Measurements from ENCODE around the gene PCDHGC4.
A peak's percentile ranks its signal among the peaks of the same experiment; 100 is the strongest.

Gene PCDHGC4

GRCh38 chr5:141490271-141490670 lies 5.4 kb downstream of the PCDHGC4 start:
- DNase-seq (ENCODE audit: low read depth, low spot score), result no peak

GRCh38 chr5:141490771-141491170 lies 5.9 kb downstream of the PCDHGC4 start:
- DNase-seq (ENCODE audit: low read depth, low spot score), result no peak

DNA sequence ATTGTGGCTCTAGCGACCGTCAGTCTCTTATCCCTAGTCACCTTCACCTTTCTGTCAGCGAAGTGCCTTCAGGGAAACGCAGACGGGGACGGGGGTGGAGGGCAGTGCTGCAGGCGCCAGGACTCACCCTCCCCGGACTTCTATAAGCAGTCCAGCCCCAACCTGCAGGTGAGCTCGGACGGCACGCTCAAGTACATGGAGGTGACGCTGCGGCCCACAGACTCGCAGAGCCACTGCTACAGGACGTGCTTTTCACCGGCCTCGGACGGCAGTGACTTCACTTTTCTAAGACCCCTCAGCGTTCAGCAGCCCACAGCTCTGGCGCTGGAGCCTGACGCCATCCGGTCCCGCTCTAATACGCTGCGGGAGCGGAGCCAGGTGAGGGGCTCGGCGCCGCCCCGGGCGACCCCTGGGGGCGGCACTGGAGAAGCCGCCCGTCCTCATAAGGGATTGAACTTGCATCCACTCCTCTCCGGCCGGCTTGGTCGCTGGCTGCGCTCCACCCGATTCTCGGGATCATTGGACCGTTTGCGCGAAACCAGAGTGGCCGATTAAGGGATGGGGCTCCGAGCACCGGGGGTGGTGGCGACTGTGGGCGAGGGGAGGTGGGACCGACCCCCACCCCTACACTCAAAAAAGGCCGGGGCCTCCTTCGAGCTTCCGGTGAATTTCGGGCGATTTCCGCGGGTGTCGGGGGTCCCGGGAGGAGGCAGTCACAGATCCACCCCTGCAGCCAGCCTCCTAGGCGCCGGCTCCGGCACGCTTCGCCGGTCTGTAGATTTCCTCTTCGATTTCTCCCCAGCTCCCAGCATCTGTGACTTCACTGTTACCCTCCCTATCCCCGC lies 6.7 kb downstream of the PCDHGC4 start:
- no peak for DNase-seq (ENCODE audit: low read depth, low spot score)

DNA sequence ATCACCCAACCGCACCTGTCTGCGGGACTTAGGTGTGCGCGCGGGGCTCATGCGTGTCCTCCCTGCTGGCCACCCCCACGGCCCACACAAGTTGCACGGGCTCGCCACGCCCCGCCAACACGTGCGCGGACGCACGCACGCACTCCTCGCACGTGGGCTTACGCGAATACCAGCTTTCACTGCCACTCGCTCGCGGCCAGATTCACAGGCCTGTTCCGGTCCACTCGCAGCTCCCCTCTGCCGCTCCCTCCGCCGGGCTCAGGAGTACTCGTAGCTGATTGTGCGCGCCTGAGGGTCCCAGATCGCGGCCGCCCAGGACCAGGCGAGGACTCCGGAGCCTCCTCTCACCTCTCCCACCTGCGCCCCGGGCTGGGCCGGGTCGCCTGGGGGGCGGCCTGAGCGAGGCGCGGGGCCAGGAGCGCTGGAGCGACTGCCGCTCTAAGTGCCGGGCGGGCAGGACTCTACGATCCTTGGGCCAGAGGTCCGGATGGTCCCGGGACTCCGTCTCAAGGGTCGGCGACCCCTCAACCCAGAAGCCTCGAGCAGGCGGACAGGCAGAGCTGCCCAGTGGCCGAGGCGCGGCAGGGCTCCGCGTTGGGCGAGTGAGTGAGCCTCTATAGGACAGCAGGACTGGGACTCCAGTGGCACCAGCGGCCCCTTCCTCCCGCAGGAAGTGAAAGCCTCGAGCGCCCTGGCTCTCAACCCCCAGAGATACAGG lies 7.5 kb downstream of the PCDHGC4 start:
- DNase-seq (ENCODE audit: low read depth, low spot score), result no peak

DNA sequence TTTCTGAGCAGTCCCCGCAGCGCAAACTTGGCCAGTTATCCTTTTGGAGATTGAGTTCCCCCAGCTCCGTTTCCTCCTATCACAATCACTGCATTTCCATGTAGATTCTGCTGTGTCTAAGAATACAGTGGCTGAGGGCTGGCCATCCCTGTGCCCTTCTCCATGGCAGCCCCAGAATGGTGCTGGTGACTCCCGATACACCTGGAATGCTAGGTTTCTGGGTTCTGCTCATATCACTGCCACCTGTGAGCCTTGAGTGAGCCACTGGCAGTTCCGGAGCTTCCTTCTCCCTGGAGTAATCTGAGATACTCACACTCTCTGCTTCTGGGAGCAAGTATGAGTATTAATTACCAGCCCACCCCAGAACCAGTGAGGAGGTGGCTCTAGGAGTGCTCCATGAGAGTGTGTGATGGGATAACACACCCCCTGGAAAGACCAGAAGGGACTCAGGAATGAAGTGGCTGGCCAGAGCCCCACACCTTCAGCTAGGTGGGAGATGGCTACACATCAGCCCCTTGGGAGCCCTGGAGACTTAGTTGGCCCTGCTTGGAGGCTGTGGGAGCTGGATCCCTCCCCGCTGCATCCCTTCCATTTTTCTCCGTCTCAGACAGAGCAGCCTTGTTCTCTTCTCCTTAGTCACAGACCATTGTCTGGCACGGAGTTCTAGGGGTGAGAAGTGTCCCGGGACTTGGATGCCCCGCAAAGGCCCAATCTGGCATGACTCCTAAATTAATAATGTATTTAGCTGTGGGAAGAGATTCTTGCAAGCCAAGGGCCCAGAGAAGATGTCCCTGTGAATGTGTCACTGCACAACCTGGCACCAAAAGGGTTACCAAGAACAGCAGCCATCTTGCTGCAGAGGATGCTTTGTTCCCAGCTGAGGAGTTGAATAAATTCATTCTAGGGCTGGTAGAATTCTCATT lies 8.9 kb downstream of the PCDHGC4 start:
- DNase-seq (ENCODE audit: low read depth, low spot score), result no peak

GRCh38 chr5:141494761-141495452 lies 10.1 kb downstream of the PCDHGC4 start:
- no peak for DNase-seq (ENCODE audit: low read depth, low spot score)

DNA sequence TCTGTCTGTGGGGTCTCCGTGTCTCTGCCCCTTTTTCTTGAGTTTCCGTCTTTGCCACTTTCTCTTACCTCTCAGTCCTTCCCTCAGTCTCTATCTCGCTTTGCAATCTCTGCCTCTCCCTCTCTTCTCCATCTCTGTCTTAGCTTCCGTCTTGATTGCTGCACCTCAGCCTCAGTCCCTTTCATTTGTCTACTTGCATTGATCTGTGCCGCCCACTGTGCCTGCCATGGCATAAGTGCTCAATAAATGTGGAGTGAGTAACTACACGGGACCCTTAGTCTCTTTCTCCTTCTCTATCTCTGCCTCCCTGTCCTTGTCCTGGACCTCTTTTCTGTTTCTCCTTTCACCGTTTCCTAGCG lies 10.6 kb downstream of the PCDHGC4 start:
- no peak for DNase-seq (ENCODE audit: low read depth, low spot score)

DNA sequence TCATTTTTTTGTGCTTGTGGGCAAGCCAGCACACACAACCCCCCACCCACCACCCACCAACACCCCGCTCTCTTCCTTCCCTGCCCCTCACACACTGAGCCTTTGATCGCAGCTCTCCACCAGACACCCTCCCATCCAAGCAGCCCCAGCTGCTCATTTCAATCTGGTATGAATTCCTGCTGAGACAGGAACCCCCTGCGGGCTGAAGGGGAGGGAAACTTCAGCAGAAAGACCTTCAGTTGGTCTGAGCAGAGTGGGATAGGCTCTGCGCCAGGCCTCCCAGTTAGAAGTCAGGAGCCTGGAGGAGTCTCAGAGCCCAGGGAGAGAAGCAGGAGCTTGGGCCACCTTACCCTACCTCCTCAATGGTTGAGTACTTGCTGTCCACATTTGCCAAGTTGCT lies 11.2 kb downstream of the PCDHGC4 start:
- peak; percentile 74 for DNase-seq (ENCODE audit: low read depth, low spot score)

- DNase-seq (ENCODE audit: low read depth, low spot score), result no peak
Measured at GRCh38 chr5:141501761-141502160, 16.9 kb downstream of the PCDHGC4 start.

DNA sequence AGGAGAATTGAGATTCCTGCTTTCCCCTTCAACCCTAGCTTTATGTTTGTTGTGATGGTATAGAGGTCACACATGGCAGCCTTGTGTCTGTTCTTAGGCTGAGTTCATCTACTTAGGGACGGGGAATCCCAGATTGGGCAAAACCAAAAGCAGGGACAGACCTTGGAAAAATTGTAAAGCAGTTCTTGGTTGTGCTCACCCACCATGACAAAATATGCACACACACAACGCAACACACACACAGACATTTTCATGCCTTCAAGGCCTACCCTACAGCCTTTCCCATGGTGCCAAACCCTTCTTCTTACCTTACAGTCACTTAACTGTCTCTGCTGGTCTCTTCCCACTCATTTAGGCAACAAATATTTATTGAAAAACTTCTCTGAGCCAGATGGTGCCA lies 18.9 kb downstream of the PCDHGC4 start:
- DNase-seq (ENCODE audit: low read depth, low spot score), result no peak

- DNase-seq (ENCODE audit: low read depth, low spot score), result no peak
Measured at GRCh38 chr5:141504216-141504615, 19.4 kb downstream of the PCDHGC4 start.

DNA sequence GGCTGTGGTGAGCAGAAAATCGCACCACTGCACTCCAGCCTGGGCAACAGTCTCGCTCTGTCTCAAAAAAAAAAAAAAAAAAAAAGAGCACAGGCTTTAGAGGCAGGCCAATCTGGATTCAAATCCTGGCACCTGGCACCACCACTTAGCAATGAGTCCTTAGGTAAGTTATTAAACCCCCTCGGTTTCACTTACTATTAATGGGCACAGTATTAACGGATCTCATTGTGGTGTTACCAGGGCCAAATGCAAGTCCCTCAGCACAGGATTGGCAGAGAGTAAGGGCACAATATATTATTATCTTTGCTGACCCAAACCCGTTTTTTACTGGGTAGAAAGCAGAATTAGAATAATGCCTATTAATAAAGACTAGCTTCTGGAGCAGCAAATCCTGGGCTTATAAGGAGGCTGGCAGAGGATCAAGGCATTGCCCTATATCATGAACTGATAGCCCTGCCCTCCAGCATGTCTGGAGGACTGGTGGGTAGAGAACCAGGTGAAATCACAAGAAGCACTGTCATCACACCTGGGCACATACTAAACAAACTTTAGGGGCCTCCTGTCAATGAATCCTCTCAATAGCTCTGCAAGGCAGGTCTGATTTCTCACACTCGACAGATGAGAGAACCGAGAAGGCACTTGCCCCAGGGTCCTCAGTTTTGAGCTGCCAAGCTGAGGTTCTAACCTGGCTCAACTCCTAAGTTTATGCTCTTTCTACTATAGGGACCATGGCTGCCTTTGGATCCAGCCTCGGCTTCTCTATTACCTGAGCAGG lies 21.7 kb downstream of the PCDHGC4 start:
- DNase-seq (ENCODE audit: low read depth, low spot score), result no peak

DNA sequence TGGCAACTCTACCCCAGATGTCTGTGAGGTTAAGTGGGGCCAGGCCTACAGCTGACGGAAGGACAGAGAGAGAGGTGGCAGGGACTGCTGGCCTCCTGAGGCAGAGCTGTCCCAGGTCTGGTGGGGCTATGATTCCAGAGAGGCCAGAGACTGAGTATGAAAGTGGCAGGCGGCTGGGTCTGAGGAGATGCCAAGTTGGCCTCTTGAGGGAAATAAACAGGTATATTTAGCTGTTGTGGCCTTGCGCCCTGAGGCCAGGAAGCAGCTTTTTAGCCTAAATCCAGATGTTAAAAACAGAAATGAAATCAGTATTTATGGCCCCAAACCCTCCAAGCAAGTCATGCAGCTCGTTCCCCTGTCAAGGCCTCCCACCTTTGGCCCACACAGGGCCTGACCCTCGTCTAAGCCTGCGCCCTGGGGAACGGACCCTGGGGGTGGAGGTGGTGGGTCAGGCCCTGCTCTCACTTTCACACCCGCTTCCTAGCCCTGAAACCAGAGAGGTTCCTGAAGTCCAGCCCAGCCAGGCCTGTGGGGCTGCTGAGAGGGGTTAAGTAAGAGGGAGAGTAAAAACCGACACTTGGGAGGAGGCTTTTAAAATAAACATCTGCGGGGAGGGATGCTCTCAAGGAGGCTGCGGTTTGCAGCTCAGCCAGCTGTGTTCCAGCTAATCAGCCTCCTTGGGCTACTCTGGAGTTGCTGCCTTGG lies 22.7 kb downstream of the PCDHGC4 start:
- peak; percentile 69 for DNase-seq (ENCODE audit: low read depth, low spot score)

DNA sequence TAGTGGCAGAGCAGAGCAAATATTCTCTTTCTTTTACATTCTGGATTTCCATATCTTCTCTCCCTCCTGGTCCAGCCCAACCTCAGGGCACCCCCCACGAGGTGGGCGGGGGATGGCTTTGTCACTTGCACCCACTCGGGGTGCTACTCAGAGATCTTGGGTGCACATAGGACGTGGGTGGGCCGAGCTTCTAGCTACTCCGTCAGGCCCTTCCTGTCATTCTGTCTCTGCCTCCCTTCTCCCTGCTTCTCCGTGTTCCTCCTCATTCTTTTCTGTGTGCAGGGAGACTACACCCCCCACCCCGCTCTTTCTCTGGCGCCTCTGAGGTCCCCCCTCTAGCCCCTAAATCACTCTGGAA lies 23.6 kb downstream of the PCDHGC4 start:
- DNase-seq (ENCODE audit: low read depth, low spot score), result no peak

GRCh38 chr5:141508798-141509611 lies 24.2 kb downstream of the PCDHGC4 start:
- DNase-seq (ENCODE audit: low read depth, low spot score), result peak; percentile 84

DNA sequence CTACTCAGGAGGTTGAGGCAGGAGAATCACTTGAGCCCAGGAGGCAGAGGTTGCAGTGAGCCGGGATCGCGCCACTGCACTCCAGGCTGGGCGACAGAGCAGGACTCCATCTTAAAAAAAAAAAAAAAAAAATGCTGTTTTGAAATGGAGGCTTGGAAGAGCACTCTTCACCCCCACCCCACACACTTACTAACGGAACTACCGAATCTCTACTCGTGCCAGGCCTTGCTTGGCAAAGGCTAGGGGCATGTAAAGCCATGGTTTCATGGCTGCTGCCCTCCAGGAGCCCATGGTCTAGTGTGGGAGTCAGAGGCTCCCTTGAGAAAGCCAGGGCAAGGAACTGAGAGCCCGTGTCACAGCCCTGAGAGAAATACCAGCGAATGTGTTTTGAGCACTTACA lies 25.3 kb downstream of the PCDHGC4 start:
- no peak for DNase-seq (ENCODE audit: low read depth, low spot score)

GRCh38 chr5:141510850-141511601 lies 26.2 kb downstream of the PCDHGC4 start:
- no peak for DNase-seq (ENCODE audit: low read depth, low spot score)

DNA sequence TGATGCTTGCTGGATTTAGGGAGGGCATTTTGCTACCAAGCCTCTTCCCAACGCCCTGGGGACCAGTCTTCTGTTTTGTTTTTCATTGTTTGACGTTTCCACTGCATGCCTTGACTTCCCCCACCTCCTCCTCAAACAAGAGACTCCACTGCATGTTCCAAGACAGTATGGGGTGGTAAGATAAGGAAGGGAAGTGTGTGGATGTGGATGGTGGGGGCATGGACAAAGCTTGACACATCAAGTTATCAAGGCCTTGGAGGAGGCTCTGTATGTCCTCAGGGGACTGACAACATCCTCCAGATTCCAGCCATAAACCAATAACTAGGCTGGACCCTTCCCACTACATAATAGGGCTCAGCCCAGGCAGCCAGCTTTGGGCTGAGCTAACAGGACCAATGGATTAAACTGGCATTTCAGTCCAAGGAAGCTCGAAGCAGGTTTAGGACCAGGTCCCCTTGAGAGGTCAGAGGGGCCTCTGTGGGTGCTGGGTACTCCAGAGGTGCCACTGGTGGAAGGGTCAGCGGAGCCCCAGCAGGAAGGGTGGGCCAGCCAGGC lies 27.0 kb downstream of the PCDHGC4 start:
- DNase-seq (ENCODE audit: low read depth, low spot score), result no peak

Data from brain pericyte (primary cell).